Endothelial cell (in vitro differentiated cells): ENCODE results near the gene TRPT1. TPM values are rescaled to one million over a fixed set of nuclear protein-coding genes. Genes with fewer than 3 reads are reported as not detected.

Experiments
- DNase-seq: peaks from one replicate; pipeline ENCODE4 v3.0.0; 2021; ENCODE audit warnings: low spot score
- H3K27ac Mint-ChIP-seq: one replicate; pipeline ENCODE4 v1.8.0; 2021; ENCODE audit warnings: mixed read lengths, inconsistent platforms; ENCODE audit not compliant: unreplicated experiment
- H3K27me3 Mint-ChIP-seq: one replicate; pipeline ENCODE4 v1.8.0; 2021; ENCODE audit warnings: mild to moderate bottlenecking, moderate library complexity, mixed read lengths, inconsistent platforms; ENCODE audit not compliant: unreplicated experiment
- H3K36me3 Mint-ChIP-seq: one replicate; pipeline ENCODE4 v1.8.0; 2021; ENCODE audit warnings: mild to moderate bottlenecking, low read depth, mixed read lengths, inconsistent platforms; ENCODE audit not compliant: unreplicated experiment
- H3K4me1 Mint-ChIP-seq: one replicate; pipeline ENCODE4 v1.8.0; 2021; ENCODE audit warnings: mild to moderate bottlenecking, mixed read lengths, inconsistent platforms; ENCODE audit not compliant: unreplicated experiment
- H3K4me3 Mint-ChIP-seq: one replicate; pipeline ENCODE4 v1.8.0; 2021; ENCODE audit warnings: mild to moderate bottlenecking, mixed read lengths, inconsistent platforms; ENCODE audit not compliant: unreplicated experiment
- H3K9me3 Mint-ChIP-seq: one replicate; pipeline ENCODE4 v1.8.0; 2021; ENCODE audit warnings: mixed read lengths, inconsistent platforms; ENCODE audit not compliant: unreplicated experiment
- CTCF ChIP-seq: fragments of 200-600 bp; sonication (generic); IDR thresholded peaks from one replicate; pipeline ENCODE4 v1.5.0; 2021; ENCODE audit warnings: antibody characterized with exemption; ENCODE audit not compliant: unreplicated experiment
- total RNA-seq: library from RNA; stranded (reverse); fragmentation: NEBNext Ultra II Directional; extraction: Animal tissue kit (Norgen Biotek cat#: 25700); gene quantifications from one replicate; pipeline ENCODE4 v1.2.1, GENCODE V29; 2021; ENCODE audit not compliant: unreplicated experiment

Gene TRPT1
- total RNA-seq, 1 donor from 2014 or later: 23.2 TPM

GRCh38 chr11:64219755-64220154 lies 6.2 kb downstream of the TRPT1 start:
- H3K4me3 Mint-ChIP-seq: no peak overlapping the region
- H3K9me3 Mint-ChIP-seq: no peaks in the 10 kb centered on the region
- peaks cover 5% of the 10 kb centered on the region for H3K36me3 Mint-ChIP-seq
- H3K27ac Mint-ChIP-seq: no peak overlapping the region
- H3K4me1 Mint-ChIP-seq: peaks cover 5% of the 10 kb centered on the region
- DNase-seq: no peak
- no peak for TF ChIP-seq CTCF
- H3K27me3 Mint-ChIP-seq: peaks cover 7% of the 10 kb centered on the region

- no peak for TF ChIP-seq CTCF
- DNase-seq: no peak
- H3K9me3 Mint-ChIP-seq: no peaks in the 10 kb centered on the region
- H3K27ac Mint-ChIP-seq: no peak overlapping the region
- peaks cover 7% of the 10 kb centered on the region for H3K27me3 Mint-ChIP-seq
- H3K36me3 Mint-ChIP-seq: peaks cover 5% of the 10 kb centered on the region
- no peak overlapping the region for H3K4me3 Mint-ChIP-seq
- H3K4me1 Mint-ChIP-seq: peaks cover 5% of the 10 kb centered on the region
These were observed 6.7 kb downstream of the TRPT1 start for GRCh38 chr11:64219354-64219684.

GRCh38 chr11:64218628-64219353 lies 7.2 kb downstream of the TRPT1 start:
- no peak for DNase-seq
- Mint-ChIP-seq H3K27ac (no peak overlapping the region), H3K9me3 (no peaks in the 10 kb centered on the region), H3K27me3 (peaks cover 7% of the 10 kb centered on the region), H3K4me1 (peaks cover 5% of the 10 kb centered on the region), H3K4me3 (peak overlapping the region; percentile 31), H3K36me3 (peaks cover 5% of the 10 kb centered on the region)
- TF ChIP-seq CTCF: no peak

- no peak for TF ChIP-seq CTCF
- Mint-ChIP-seq H3K4me3 (no peak overlapping the region), H3K4me1 (peaks cover 5% of the 10 kb centered on the region), H3K27me3 (peaks cover 13% of the 10 kb centered on the region), H3K27ac (no peak overlapping the region), H3K9me3 (no peaks in the 10 kb centered on the region), H3K36me3 (peaks cover 13% of the 10 kb centered on the region)
- no peak for DNase-seq
These were observed 9.1 kb downstream of the TRPT1 start for GRCh38 chr11:64216879-64217278.

GRCh38 chr11:64211181-64211872 lies 14.7 kb downstream of the TRPT1 start:
- Mint-ChIP-seq H3K9me3 (no peaks in the 10 kb centered on the region), H3K4me3 (peak overlapping the region; percentile 65), H3K27ac (no peak overlapping the region), H3K4me1 (peaks cover 10% of the 10 kb centered on the region), H3K27me3 (peaks cover 5% of the 10 kb centered on the region), H3K36me3 (peaks cover 8% of the 10 kb centered on the region)
- DNase-seq: no peak
- TF ChIP-seq CTCF: no peak
